Measurements from ENCODE around the gene GRIP1.

The GRIP1 gene

DNA sequence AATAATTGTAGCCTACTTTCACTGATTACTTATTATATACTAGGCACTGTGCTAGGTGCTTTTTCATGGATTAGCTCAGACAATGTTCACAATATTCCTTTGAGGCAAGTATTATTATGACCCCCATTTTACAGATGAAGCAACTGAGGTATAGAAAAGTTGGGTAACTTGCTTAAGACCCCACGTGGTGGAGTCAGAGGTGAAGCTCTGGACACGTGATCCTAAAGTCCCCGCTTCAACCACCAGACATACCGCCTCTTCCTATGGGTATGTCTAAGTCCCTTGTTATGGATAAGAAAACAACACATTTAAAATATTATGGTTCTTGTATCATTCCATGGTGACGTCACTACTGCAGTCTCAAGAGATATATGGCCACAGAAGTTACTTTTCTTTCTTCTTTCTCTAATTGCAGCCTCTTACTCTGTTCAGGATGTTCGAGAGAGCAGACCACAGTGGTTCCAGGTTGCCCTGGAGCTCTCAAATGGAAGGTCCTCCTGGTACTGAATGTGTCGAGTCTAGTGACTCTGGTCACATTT, 218.9 kb downstream of the GRIP1 start:
- DNase-seq (ENCODE audit: low read depth in 2 of 2) = no peak

DNA sequence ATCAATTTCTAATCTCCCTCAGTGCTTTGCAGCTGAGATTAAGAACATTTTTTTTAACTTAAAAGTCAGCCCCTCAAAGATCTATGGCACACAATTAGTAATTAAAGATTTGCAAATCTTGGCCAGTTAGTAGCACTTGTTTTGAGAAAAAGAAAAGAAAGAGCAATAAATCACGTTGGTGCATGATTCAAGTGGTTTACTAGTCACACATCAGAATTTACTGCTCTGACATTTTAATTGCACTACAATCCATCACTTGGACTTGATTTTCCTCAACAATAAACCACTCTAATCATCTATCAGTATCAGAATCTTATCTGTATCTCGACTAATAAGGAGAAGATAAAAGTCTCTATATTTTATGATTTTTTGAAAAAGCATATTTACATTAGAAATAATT, 222.3 kb downstream of the GRIP1 start:
- DNase-seq (ENCODE audit: low read depth in 2 of 2) = no peak

- no peak for DNase-seq (ENCODE audit: low read depth in 2 of 2)
Measured at GRCh38 chr12:66453844-66454243, 225.0 kb downstream of the GRIP1 start.

DNA sequence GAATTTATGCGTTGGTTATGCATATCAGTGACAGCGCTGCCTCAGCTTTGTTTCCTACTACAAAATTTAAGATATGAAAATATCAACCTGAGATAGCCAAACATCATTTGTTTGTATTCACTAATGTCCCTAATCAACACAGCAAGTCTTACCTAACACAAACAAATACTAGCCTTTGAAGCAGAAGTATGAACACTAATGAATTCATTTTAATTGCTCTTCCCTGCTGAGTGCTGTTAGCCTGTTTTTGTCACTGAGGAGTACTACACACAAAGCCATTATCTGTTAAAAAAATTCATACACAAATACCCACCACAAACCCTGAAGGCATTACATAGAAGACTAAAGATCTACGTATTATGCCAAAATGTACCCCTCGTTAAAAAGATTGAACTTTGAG, 225.8 kb downstream of the GRIP1 start:
- DNase-seq (ENCODE audit: low read depth in 2 of 2) = no peak

DNA sequence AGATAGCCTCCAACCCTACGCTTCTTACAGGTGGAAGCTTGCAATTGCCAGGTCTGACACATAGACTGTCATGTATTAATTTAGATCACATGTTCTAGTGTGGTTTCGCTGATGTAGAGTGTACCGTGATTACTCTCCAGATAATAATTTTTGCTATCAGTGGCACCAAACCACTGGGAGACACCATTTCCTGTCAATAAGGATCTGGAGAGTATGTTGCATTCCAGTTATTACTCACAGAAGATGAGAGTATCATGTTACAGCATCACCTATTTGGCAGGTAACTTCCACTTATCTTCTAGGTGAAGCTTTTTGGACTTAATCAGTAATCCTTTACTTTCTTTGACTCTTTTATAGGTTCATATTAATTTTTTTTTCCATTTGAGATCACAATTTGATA, 229.3 kb downstream of the GRIP1 start:
- no peak for DNase-seq (ENCODE audit: low read depth in 2 of 2)

DNA sequence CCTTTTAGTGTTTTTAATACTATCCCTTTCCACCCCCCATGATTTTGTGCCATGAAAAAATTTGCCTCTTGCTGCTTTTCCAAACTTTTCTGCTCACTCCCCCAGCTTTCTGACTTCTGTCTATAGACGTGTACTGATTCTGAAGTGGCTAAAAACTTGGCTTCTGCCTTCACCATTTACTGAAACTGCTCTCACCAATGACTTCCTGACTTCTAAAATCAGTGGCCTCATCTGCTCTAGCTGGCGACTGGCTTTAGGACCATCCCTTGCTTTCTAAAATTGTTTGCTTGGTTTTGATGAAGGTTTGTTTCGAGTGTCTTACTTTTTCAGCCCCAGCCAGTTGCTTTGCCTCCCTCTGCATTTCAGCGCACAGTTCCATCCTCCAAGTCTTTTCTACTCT, 231.2 kb downstream of the GRIP1 start:
- no peak for DNase-seq (ENCODE audit: low read depth in 2 of 2)

DNA sequence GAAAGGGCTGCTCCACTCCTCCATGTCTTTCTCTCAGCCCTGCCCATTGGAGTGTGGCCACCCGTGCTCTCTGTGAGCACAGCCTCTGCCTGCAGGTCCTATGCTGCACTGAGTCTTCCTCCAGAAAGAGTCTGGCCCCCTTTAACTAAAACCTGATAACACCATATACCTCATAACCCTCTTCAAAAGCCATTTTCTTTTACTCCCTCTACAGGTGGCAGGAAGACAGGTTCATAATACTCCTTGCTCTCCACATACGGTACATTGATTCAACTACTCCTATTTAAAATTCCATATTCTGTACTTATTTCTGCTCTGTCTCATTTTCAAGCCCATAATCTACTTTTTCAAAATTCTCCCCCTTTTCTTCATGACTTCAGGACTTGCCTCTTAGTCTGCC, 232.6 kb downstream of the GRIP1 start:
- DNase-seq (ENCODE audit: low read depth in 2 of 2) = no peak

- DNase-seq (ENCODE audit: low read depth in 2 of 2) = no peak
Measured at GRCh38 chr12:66441905-66442559, 236.8 kb downstream of the GRIP1 start.

DNA sequence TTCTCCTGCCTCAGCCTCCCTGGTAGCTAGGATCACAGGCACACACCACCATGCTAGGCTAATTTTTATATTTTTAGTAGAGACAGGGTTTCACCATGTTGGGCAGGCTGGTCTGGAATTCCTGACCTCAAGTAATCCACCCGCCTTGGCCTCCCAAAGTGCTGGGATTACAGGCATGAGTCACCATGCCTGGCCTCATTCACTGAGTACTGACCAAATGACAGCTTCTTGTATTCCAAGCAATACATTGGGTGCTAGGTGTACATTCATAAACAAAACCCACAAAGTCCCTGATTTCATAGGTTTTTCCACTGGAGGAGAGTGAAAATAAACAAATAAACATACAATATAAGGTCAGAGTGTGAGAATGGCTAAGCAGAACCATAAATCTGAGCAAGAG, 240.3 kb downstream of the GRIP1 start:
- no peak for DNase-seq (ENCODE audit: low read depth in 2 of 2)

- no peak for DNase-seq (ENCODE audit: low read depth in 2 of 2)
Measured at GRCh38 chr12:66430106-66430505, 248.8 kb downstream of the GRIP1 start.

GRCh38 chr12:66428870-66429269, 250.0 kb downstream of the GRIP1 start:
- no peak for DNase-seq (ENCODE audit: low read depth in 2 of 2)

DNA sequence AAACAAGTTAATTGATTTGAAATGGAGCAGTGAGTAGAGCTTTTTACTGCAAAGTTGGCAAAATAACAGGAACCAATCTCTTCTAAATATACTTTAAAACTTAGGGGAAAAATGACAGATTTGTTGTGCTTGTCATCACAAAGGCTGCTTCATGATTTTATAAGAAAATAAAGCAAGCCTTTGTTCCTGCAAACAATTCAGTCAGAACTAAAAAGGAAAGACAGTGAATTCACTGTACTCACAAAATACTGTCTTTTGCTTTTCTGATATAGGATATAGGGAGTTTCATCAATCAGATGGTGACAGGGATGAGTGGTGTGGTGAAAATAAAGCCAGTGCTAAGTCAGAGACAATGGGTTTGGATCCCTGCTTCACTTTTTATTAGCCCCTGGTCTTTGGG, 250.6 kb downstream of the GRIP1 start:
- no peak for DNase-seq (ENCODE audit: low read depth in 2 of 2)

GRCh38 chr12:66426696-66427095, 252.2 kb downstream of the GRIP1 start:
- DNase-seq (ENCODE audit: low read depth in 2 of 2) = no peak

GRCh38 chr12:66423266-66423665, 255.6 kb downstream of the GRIP1 start:
- DNase-seq (ENCODE audit: low read depth in 2 of 2) = no peak

DNA sequence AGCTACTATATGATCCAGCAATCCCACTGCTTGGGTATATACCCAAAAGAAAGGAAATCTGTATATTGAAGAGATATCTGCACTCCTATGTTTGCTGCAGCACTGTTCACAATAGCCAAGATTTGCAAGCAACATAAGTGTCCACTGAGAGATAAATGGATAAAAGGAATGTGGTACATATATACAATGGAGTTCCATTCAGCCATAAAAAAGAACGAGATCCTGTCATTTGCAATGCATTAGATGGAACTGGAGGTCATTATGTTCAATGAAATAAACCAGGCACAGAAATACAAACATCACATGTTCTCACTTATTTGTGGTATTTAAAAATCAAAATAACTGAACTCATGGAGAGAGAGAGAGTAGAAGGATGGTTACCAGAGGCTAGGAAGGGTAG, 260.0 kb downstream of the GRIP1 start:
- no peak for DNase-seq (ENCODE audit: low read depth in 2 of 2)

GRCh38 chr12:66417217-66417616, 261.7 kb downstream of the GRIP1 start:
- DNase-seq (ENCODE audit: low read depth in 2 of 2) = no peak

DNA sequence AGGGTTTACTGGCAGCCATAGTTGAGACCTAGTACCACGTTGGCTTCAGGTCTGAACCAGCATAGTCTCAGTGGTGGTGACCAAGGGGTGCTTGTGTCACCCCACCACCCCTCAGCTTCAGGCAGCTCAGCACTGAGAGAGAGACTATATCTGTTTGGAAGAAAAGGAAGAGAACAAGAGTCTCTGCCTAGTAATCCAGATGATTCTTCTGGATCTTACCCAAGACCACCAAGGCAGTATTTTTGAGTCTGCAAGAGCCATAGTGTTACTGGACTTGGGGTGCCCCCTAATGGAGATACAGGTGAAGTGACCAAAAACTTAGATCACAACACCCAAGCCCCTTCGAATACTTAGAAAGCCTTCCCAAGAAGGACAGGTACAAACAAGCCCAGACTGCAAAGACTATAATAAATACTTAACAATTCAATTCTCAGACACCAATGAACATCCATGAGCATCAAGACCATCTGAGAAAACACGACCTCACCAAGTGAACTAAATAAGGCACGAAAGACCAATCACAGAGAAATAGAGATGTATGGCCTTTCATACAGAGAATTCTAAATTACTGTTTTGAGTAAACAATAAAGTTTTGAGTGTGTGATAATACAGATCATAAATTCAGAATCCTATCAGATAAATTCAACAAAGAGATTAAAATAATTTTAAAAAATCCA, 269.5 kb downstream of the GRIP1 start:
- DNase-seq (ENCODE audit: low read depth in 2 of 2) = peak; percentile 2 to 3

DNA sequence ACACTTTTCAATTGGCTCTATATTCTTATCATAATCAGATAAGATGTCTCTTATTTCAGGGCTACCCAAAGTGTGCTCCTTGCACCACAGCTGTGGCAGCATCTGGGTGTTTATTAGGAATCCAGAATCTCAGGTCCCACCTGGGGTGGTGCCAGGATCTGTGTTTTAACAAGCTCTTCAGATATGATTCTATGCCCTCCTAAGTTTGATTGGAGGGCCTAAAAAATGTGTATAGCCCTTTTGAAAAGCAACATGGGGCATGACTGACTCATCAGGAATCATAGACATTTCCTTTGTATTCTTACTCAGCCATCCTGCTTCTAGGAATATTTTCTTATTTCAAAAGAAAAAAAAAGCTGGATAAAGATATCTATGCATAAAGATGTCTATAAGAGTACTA, 273.5 kb downstream of the GRIP1 start:
- no peak for DNase-seq (ENCODE audit: low read depth in 2 of 2)

DNA sequence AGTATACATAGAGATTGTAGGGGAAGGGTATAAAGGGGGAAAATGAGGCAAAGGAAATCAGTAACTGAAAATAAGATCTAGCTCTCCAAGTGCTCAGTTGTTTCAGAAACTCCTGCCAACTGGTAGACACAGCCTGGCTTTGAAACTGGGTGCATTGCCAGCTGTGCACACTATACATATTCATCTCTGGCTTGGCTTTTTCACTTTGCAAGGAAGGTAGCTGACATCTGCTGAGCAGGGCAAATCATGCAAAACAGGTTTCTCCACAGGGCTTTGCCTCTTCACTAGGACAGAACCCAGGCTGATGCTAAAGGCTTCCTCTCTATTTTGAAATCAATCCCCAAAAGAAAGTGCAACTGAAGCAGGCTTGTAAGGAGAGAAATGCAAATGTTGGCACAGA, 275.1 kb downstream of the GRIP1 start:
- no peak for DNase-seq (ENCODE audit: low read depth in 2 of 2)

DNA sequence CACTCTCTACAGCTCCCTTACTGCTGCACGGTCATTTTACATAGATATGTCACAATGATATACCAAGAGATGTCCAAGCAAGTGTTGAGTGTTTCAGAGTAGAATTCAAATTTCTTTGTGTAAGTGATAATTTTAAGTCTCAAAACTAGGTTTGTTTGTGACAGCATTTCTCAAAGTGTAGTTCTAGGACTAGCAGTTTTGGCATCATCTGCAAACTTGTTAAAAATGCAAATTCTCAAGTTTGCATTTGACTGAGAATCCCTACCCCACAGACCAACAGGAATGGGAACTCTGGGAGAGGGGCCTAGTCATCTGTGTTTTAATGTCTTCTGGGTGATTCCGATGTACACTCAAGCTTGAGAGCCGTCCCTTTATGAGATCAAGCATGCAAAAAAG, 279.0 kb downstream of the GRIP1 start:
- no peak for DNase-seq (ENCODE audit: low read depth in 2 of 2)

DNA sequence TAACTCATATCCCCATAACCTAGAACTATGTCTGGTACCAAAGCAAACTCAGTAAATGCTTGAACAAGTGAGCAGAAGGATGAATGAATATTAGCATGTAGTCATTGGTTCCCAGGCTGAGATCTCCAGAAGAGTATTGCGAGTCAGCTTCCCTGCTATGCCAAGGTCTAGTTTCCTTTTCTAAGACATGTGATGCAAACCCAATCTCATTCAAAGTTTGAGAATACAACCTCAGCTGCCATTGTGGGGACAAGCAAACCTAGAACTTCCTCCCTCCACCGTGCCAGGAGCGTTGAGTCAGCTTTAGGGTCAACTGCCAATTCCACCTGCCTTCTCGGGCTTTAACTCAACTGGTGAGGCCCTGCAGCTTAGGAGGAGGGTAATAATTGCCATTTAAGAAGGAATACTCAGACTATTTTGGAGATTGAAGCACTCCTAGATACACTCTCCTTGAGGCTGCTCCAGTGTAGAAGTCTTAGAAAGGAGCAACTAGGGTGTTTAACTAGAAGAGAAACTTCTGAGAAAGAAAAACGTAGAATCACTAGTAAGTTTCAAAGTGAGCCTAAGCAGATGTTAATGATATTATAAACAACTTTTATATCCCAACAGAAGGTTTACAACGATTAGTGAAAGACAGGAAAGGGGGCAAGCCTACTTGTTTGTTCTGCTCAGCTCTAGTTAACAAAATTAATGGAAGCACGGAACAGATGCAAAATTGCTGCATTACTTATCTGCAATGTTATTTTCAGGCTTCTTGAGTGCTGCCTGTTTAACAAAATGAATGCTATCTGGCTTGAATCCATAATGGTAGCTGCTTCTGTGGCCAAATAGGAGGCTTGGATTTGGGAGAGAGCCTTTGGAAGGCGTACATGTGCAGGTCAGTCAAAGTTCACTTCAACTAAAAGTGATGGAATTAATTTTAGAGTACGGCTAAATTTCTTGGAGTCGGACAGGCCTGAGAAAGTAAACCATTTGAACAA, 279.7 kb downstream of the GRIP1 start:
- DNase-seq (ENCODE audit: low read depth in 2 of 2) = no peak

DNA sequence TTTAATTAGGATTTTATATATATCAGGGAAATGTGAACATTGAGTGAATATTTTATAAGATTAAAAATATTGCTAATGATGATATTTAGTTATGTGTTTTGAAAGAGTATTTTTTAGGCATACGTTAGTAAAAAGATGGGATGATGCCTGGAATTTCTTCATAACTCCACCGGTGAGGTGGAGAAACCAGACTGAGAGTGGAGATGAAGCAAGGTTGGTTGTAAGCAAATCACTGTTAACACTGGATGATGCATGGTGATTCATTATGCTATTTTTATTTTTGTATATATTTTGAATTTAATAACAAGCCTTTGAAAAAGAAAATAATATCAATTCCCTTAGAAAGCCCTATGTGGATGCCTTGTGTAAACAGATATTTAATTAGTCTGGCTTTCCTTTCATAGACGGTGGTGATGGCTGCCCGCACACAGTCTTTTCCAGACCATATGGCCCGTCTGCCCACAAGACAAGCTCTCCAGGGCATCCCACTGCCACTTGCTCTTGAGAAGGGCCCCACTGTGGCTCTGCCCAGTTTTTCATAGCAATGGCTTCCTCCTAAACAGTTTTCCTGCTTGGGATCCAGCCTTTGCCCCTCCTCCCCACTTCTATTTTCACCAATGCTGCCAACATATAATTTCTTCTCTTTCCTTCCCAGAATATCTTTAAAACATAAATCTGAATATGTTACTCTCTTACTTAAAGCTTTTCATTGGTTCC, 281.1 kb downstream of the GRIP1 start:
- no peak for DNase-seq (ENCODE audit: low read depth in 2 of 2)

Measured in stimulated activated CD4-positive, alpha-beta T cell treated with anti-CD3 and anti-CD28 coated beads, Interleukin-12 subunit alpha, Interleukin-12 subunit beta, amount 100 ng/mL, for 24 hours (primary cell).